ENCODE results near the gene TMEM132E.

TMEM132E gene

GRCh38 chr17:34569591-34569990 is 9.8 kb upstream of the TMEM132E start:
- no peak for FAIRE-seq

- FAIRE-seq: no peak
Measured at GRCh38 chr17:34570506-34570905, 8.9 kb upstream of the TMEM132E start.

GRCh38 chr17:34571428-34572130 is 7.8 kb upstream of the TMEM132E start:
- no peak for FAIRE-seq

- no peak for FAIRE-seq
Measured at GRCh38 chr17:34572483-34572882, 6.9 kb upstream of the TMEM132E start.

- FAIRE-seq: no peak
Measured at GRCh38 chr17:34575182-34575581, 4.2 kb upstream of the TMEM132E start.

- FAIRE-seq: no peak
Measured at GRCh38 chr17:34578016-34578415, 1.4 kb upstream of the TMEM132E start.

- FAIRE-seq: no peak
Measured at GRCh38 chr17:34578656-34579016, 746 bp upstream of the TMEM132E start.

- no peak for FAIRE-seq
Measured at GRCh38 chr17:34579979-34580684, 750 bp downstream of the TMEM132E start.

GRCh38 chr17:34580685-34581445 is 1.5 kb downstream of the TMEM132E start:
- no peak for FAIRE-seq

- no peak for FAIRE-seq
Measured at GRCh38 chr17:34581446-34582184, 2.2 kb downstream of the TMEM132E start.

- FAIRE-seq: no peak
Measured at GRCh38 chr17:34582185-34582900, 3.0 kb downstream of the TMEM132E start.

GRCh38 chr17:34582901-34583245 is 3.5 kb downstream of the TMEM132E start:
- FAIRE-seq: no peak

- FAIRE-seq: no peak
Measured at GRCh38 chr17:34584805-34585416, 5.5 kb downstream of the TMEM132E start.

GRCh38 chr17:34586346-34586846 is 7.0 kb downstream of the TMEM132E start:
- no peak for FAIRE-seq

- FAIRE-seq: no peak
Measured at GRCh38 chr17:34588266-34588665, 8.9 kb downstream of the TMEM132E start.

- no peak for FAIRE-seq
Measured at GRCh38 chr17:34589120-34589965, 10.0 kb downstream of the TMEM132E start.

- no peak for FAIRE-seq
Measured at GRCh38 chr17:34592002-34592401, 12.6 kb downstream of the TMEM132E start.

- no peak for FAIRE-seq
Measured at GRCh38 chr17:34596920-34597319, 17.5 kb downstream of the TMEM132E start.

GRCh38 chr17:34598161-34598776 is 18.9 kb downstream of the TMEM132E start:
- no peak for FAIRE-seq

GRCh38 chr17:34601416-34601815 is 22.0 kb downstream of the TMEM132E start:
- no peak for FAIRE-seq
